Stimulated activated memory B cell treated with anti-CD40 and anti-IgM and Interleukin-4, amounts not matched to agents 10 μg/mL and 1 μg/mL and 100 μg/mL, for 72 hours (primary cell): ENCODE measurements around the gene NOD1.
"Not testable (repeated sequence)": the region's sequence is repeated elsewhere in the genome, so short reads cannot be mapped to it uniquely, and the experiment has no call there.

Experiments used
- ATAC-seq: fragments of 150-1000 bp; cut with Tn5 transposase; 2 replicates; pipeline ENCODE4 v1.10.0; 2021
- H3K27ac Mint-ChIP-seq: one replicate; pipeline ENCODE4 v1.8.0; 2022; ENCODE audit warnings: mild to moderate bottlenecking, mixed read lengths
- H3K27me3 Mint-ChIP-seq: one replicate; pipeline ENCODE4 v1.8.0; 2022; ENCODE audit warnings: mixed read lengths
- H3K36me3 Mint-ChIP-seq: one replicate; pipeline ENCODE4 v1.8.0; 2022; ENCODE audit warnings: mixed read lengths
- H3K4me1 Mint-ChIP-seq: one replicate; pipeline ENCODE4 v1.8.0; 2022; ENCODE audit warnings: mixed read lengths
- H3K4me3 Mint-ChIP-seq: one replicate; pipeline ENCODE4 v1.8.0; 2022; ENCODE audit warnings: mild to moderate bottlenecking, moderate library complexity, mixed read lengths
- H3K9me3 Mint-ChIP-seq: one replicate; pipeline ENCODE4 v1.8.0; 2022; ENCODE audit warnings: mixed read lengths

The NOD1 gene

GRCh38 chr7:30406664-30407425 lies 71.7 kb downstream of the NOD1 start:
- H3K9me3 Mint-ChIP-seq = no peaks in the 10 kb centered on the region
- no peak overlapping the region for H3K27ac Mint-ChIP-seq
- peaks cover 15% of the 10 kb centered on the region for H3K4me1 Mint-ChIP-seq
- H3K4me3 Mint-ChIP-seq = no peak overlapping the region
- ATAC-seq = no peak
- peaks cover 27% of the 10 kb centered on the region for H3K36me3 Mint-ChIP-seq
- no peaks in the 10 kb centered on the region for H3K27me3 Mint-ChIP-seq

GRCh38 chr7:30405179-30405578 lies 73.4 kb downstream of the NOD1 start:
- Mint-ChIP-seq H3K36me3 (peaks cover 27% of the 10 kb centered on the region), H3K4me1 (peaks cover 7% of the 10 kb centered on the region), H3K27ac (no peak overlapping the region)

GRCh38 chr7:30403477-30403876 lies 75.1 kb downstream of the NOD1 start:
- Mint-ChIP-seq H3K36me3 (peaks cover 27% of the 10 kb centered on the region), H3K4me3 (no peak overlapping the region), H3K4me1 (peaks cover 7% of the 10 kb centered on the region), H3K27ac (no peak overlapping the region), H3K27me3 (no peaks in the 10 kb centered on the region), H3K9me3 (no peaks in the 10 kb centered on the region)
- ATAC-seq = no peak

More at GRCh38 chr7:30405179-30405578, 73.4 kb downstream of the NOD1 start:
- no peak for ATAC-seq
- Mint-ChIP-seq H3K27me3 (no peaks in the 10 kb centered on the region), H3K4me3 (no peak overlapping the region), H3K9me3 (no peaks in the 10 kb centered on the region)

GRCh38 chr7:30396389-30396788 lies 82.2 kb downstream of the NOD1 start:
- ATAC-seq = no peak
- no peak overlapping the region for H3K4me3 Mint-ChIP-seq
- H3K27me3 Mint-ChIP-seq = no peaks in the 10 kb centered on the region
- H3K9me3 Mint-ChIP-seq = no peaks in the 10 kb centered on the region
- H3K36me3 Mint-ChIP-seq = peaks cover 6% of the 10 kb centered on the region
- no peak overlapping the region for H3K27ac Mint-ChIP-seq
- H3K4me1 Mint-ChIP-seq = no peaks in the 10 kb centered on the region

- H3K36me3 Mint-ChIP-seq = peaks cover 6% of the 10 kb centered on the region
- H3K27me3 Mint-ChIP-seq = no peaks in the 10 kb centered on the region
- no peaks in the 10 kb centered on the region for H3K9me3 Mint-ChIP-seq
- H3K4me3 Mint-ChIP-seq = no peak overlapping the region
- H3K27ac Mint-ChIP-seq = no peak overlapping the region
- ATAC-seq = no peak
- H3K4me1 Mint-ChIP-seq = no peaks in the 10 kb centered on the region
Observed at GRCh38 chr7:30395676-30396075, 82.9 kb downstream of the NOD1 start.

GRCh38 chr7:30391806-30392205 lies 86.8 kb downstream of the NOD1 start:
- no peak for ATAC-seq
- H3K27ac Mint-ChIP-seq = no peak overlapping the region
- H3K4me3 Mint-ChIP-seq = no peak overlapping the region
- peaks cover 18% of the 10 kb centered on the region for H3K36me3 Mint-ChIP-seq
- H3K4me1 Mint-ChIP-seq = peaks cover 8% of the 10 kb centered on the region
- no peaks in the 10 kb centered on the region for H3K27me3 Mint-ChIP-seq
- H3K9me3 Mint-ChIP-seq = no peaks in the 10 kb centered on the region

GRCh38 chr7:30390736-30391636 lies 87.6 kb downstream of the NOD1 start:
- Mint-ChIP-seq H3K4me3 (no peak overlapping the region), H3K9me3 (no peaks in the 10 kb centered on the region), H3K27ac (no peak overlapping the region), H3K36me3 (peaks cover 18% of the 10 kb centered on the region), H3K4me1 (peaks cover 8% of the 10 kb centered on the region), H3K27me3 (no peaks in the 10 kb centered on the region)
- no peak for ATAC-seq

GRCh38 chr7:30389791-30390190 lies 88.8 kb downstream of the NOD1 start:
- Mint-ChIP-seq H3K4me1 (peaks cover 8% of the 10 kb centered on the region), H3K36me3 (peaks cover 16% of the 10 kb centered on the region), H3K4me3 (no peak overlapping the region), H3K27ac (no peak overlapping the region), H3K9me3 (no peaks in the 10 kb centered on the region), H3K27me3 (no peaks in the 10 kb centered on the region)
- no peak for ATAC-seq

GRCh38 chr7:30382607-30383006 lies 96.0 kb downstream of the NOD1 start:
- no peak overlapping the region for H3K27ac Mint-ChIP-seq
- H3K27me3 Mint-ChIP-seq = no peaks in the 10 kb centered on the region
- peaks cover 6% of the 10 kb centered on the region for H3K9me3 Mint-ChIP-seq
- no peaks in the 10 kb centered on the region for H3K36me3 Mint-ChIP-seq
- no peak overlapping the region for H3K4me3 Mint-ChIP-seq
- H3K4me1 Mint-ChIP-seq = no peaks in the 10 kb centered on the region
- no peak for ATAC-seq

- H3K36me3 Mint-ChIP-seq, H3K27me3 Mint-ChIP-seq, H3K9me3 Mint-ChIP-seq, H3K27ac Mint-ChIP-seq, H3K4me1 Mint-ChIP-seq, H3K4me3 Mint-ChIP-seq, ATAC-seq: not testable (repeated sequence)
Observed at GRCh38 chr7:30380824-30381223, 97.8 kb downstream of the NOD1 start.

GRCh38 chr7:30380294-30380693 lies 98.3 kb downstream of the NOD1 start:
- ATAC-seq = no peak
- H3K36me3 Mint-ChIP-seq = no peaks in the 10 kb centered on the region
- H3K9me3 Mint-ChIP-seq = peaks cover 6% of the 10 kb centered on the region

GRCh38 chr7:30379741-30380140 lies 98.8 kb downstream of the NOD1 start:
- H3K9me3 Mint-ChIP-seq = peaks cover 6% of the 10 kb centered on the region
- no peak overlapping the region for H3K4me3 Mint-ChIP-seq
- no peaks in the 10 kb centered on the region for H3K27me3 Mint-ChIP-seq
- no peak for ATAC-seq
- H3K4me1 Mint-ChIP-seq = no peaks in the 10 kb centered on the region
- no peaks in the 10 kb centered on the region for H3K36me3 Mint-ChIP-seq
- H3K27ac Mint-ChIP-seq = no peak overlapping the region

More at GRCh38 chr7:30380294-30380693, 98.3 kb downstream of the NOD1 start:
- no peak overlapping the region for H3K4me3 Mint-ChIP-seq
- H3K4me1 Mint-ChIP-seq = no peaks in the 10 kb centered on the region
- H3K27ac Mint-ChIP-seq = no peak overlapping the region
- no peaks in the 10 kb centered on the region for H3K27me3 Mint-ChIP-seq

- Mint-ChIP-seq H3K4me1 (no peaks in the 10 kb centered on the region), H3K27ac (no peak overlapping the region), H3K36me3 (no peaks in the 10 kb centered on the region), H3K4me3 (no peak overlapping the region), H3K27me3 (no peaks in the 10 kb centered on the region), H3K9me3 (peaks cover 6% of the 10 kb centered on the region)
- no peak for ATAC-seq
Observed at GRCh38 chr7:30379131-30379530, 99.5 kb downstream of the NOD1 start.

- Mint-ChIP-seq H3K36me3 (no peaks in the 10 kb centered on the region), H3K27ac (no peak overlapping the region), H3K9me3 (peaks cover 6% of the 10 kb centered on the region), H3K4me3 (no peak overlapping the region), H3K27me3 (no peaks in the 10 kb centered on the region), H3K4me1 (no peaks in the 10 kb centered on the region)
- no peak for ATAC-seq
Observed at GRCh38 chr7:30378275-30378674, 100.3 kb downstream of the NOD1 start.
